Mammary epithelial cell (primary cell): ENCODE measurements around the gene KCNQ1.

Experiments used
- CTCF ChIP-seq, 2 donors: IDR thresholded peaks in 1 of 2; conservative IDR thresholded peaks in 1 of 2; 2 replicates each; pipeline ENCODE4 v1.5.1; 2011 to 2012; ENCODE audit warnings: inconsistent platforms in 2 of 2, low read length in 2 of 2, mild to moderate bottlenecking in 2 of 2, control low read depth in 1 of 2, low read depth in 1 of 2; ENCODE audit not compliant: insufficient read depth in 1 of 2; ENCODE audit errors: extremely low read depth in 1 of 2
- EZH2 ChIP-seq: IDR thresholded peaks from 2 replicates; pipeline ENCODE4 v1.6.1; 2012; ENCODE audit warnings: low read length, inconsistent platforms, borderline replicate concordance

GRCh38 chr11:2402106-2402505 is 42.7 kb upstream of the KCNQ1 start:
- TF ChIP-seq EZH2 (no peak), CTCF (conservative IDR thresholded peaks at IDR 0.05 in 1 of 2, IDR thresholded peaks at IDR 0.05 in 1 of 2; ENCODE audit: extremely low read depth in 1 of 2, insufficient read depth in 1 of 2, low read depth in 1 of 2, low read length in 2 of 2) (no peak)
